Activated T-helper 9 cell treated with anti-CD3 and anti-CD28 coated beads, Interleukin-2, amount 50 U/mL, for 16 hours (primary cell): ENCODE measurements around the gene CBLC.

Source experiments
- DNase-seq: peaks from one replicate; pipeline ENCODE4 v3.0.0-alpha.2; 2020; ENCODE audit warnings: low read depth

The CBLC gene

GRCh38 chr19:44777715-44778347 lies at the start of gene CBLC:
Gene CBLC, plus strand, starts transcription at chr19:44777890. Its CDS starts 42 bp downstream, at chr19:44777932.
- DNase-seq = no peak

GRCh38 chr19:44728178-44728577 lies 49.5 kb upstream of the CBLC start:
- DNase-seq = no peak

- DNase-seq = no peak
Measured at GRCh38 chr19:44729516-44730033, 48.1 kb upstream of the CBLC start.

- DNase-seq = no peak
Measured at GRCh38 chr19:44731081-44731480, 46.6 kb upstream of the CBLC start.

- DNase-seq = no peak
Measured at GRCh38 chr19:44731622-44732021, 46.1 kb upstream of the CBLC start.

GRCh38 chr19:44732235-44733014 lies 45.3 kb upstream of the CBLC start:
- no peak for DNase-seq

- no peak for DNase-seq
Measured at GRCh38 chr19:44734357-44734756, 43.3 kb upstream of the CBLC start.

GRCh38 chr19:44735011-44735410 lies 42.7 kb upstream of the CBLC start:
- DNase-seq = no peak

- DNase-seq = no peak
Measured at GRCh38 chr19:44737238-44738071, 40.2 kb upstream of the CBLC start.

- DNase-seq = no peak
Measured at GRCh38 chr19:44738136-44738535, 39.6 kb upstream of the CBLC start.

- no peak for DNase-seq
Measured at GRCh38 chr19:44738603-44739558, 38.8 kb upstream of the CBLC start.

- no peak for DNase-seq
Measured at GRCh38 chr19:44740351-44740824, 37.3 kb upstream of the CBLC start.

GRCh38 chr19:44741258-44741731 lies 36.4 kb upstream of the CBLC start:
- no peak for DNase-seq

- no peak for DNase-seq
Measured at GRCh38 chr19:44741841-44742329, 35.8 kb upstream of the CBLC start.

GRCh38 chr19:44742330-44743061 lies 35.2 kb upstream of the CBLC start:
- DNase-seq = no peak

GRCh38 chr19:44744871-44745332 lies 32.8 kb upstream of the CBLC start:
- no peak for DNase-seq

GRCh38 chr19:44745341-44745831 lies 32.3 kb upstream of the CBLC start:
- DNase-seq = no peak

GRCh38 chr19:44745887-44746600 lies 31.6 kb upstream of the CBLC start:
- no peak for DNase-seq

GRCh38 chr19:44746616-44746945 lies 31.1 kb upstream of the CBLC start:
- no peak for DNase-seq
